Colonic mucosa (tissue), 4 donors: Measurements from ENCODE around the gene COX7C. TPM values are rescaled to one million over a fixed set of nuclear protein-coding genes. Genes with fewer than 3 reads are reported as not detected.
"Not testable (repeated sequence)": the region's sequence is repeated elsewhere in the genome, so short reads cannot be mapped to it uniquely, and the experiment has no call there.

Experiments used
- DNase-seq: peaks from one replicate; pipeline ENCODE4 v3.0.0-alpha.2; 2020
- H3K27ac ChIP-seq: fragments of 200-600 bp; one replicate; pipeline ENCODE4 v1.8.0; 2021
- H3K27me3 ChIP-seq: fragments of 200-600 bp; one replicate; pipeline ENCODE4 v1.8.0; 2021
- H3K36me3 ChIP-seq: fragments of 200-600 bp; one replicate; pipeline ENCODE4 v1.8.0; 2021
- H3K4me1 ChIP-seq: fragments of 200-600 bp; one replicate; pipeline ENCODE4 v1.8.0; 2021; ENCODE audit warnings: mild to moderate bottlenecking
- H3K4me3 ChIP-seq: fragments of 200-600 bp; one replicate; pipeline ENCODE4 v1.8.0; 2021
- H3K9ac ChIP-seq, 2 donors: one replicate each; pipeline ENCODE4 v1.7.0; 2013; ENCODE audit warnings: control low read depth in 2 of 2, low read depth in 2 of 2, low read length in 2 of 2
- H3K9me3 ChIP-seq: fragments of 200-600 bp; one replicate; pipeline ENCODE4 v1.8.0; 2021
- CTCF ChIP-seq: fragments of 200-600 bp; IDR thresholded peaks from one replicate; pipeline ENCODE4 v1.8.0; 2022; ENCODE audit warnings: antibody characterized with exemption, mild to moderate bottlenecking
- intact Hi-C: fragments of 100-400 bp; cut with DNase I; formaldehyde crosslinking; loops from one replicate; pipeline ENCODE4 v1.14.1; 2022
- total RNA-seq, 2 donors: library from RNA; stranded (reverse); fragmentation: NEBNext Ultra II Directional in 1 of 2; extraction: Animal tissue kit (Norgen Biotek cat#: 25700) in 1 of 2; gene quantifications; one replicate each; pipeline ENCODE4 v1.2.1, GENCODE V29; 2021
- donor health status: healthy.
- donor health status: DM: no; HTN: no; CAD: no.
- donor health status: DM: no; HTN: no; CAD: no.

COX7C gene
- total RNA-seq: 100 to 1,000 TPM; 789 to 954 TPM

GRCh38 chr5:86617756-86618576 lies at the start of gene COX7C:
COX7C (plus strand) TSS chr5:86617941; CDS start chr5:86618056, 115 bp downstream.
- Histone ChIP-seq H3K9me3 (no peaks in the 10 kb centered on the region), H3K36me3 (no peaks in the 10 kb centered on the region), H3K27ac (peak within 1 kb of the TSS; percentile 89), H3K4me3 (peak within 1 kb of the TSS; percentile 89), H3K4me1 (no peaks in the 10 kb centered on the region), H3K9ac (peak within 1 kb of the TSS; percentile 82 to 98), H3K27me3 (no peaks in the 10 kb centered on the region)
- DNase-seq: peak; percentile 96
- no peak for TF ChIP-seq CTCF
- intact Hi-C loops: no loop called here

- DNase-seq, intact Hi-C loops: not testable (repeated sequence)
Observed at GRCh38 chr5:86569522-86570426, 48.0 kb upstream of the COX7C start.

GRCh38 chr5:86570427-86571083 lies 47.2 kb upstream of the COX7C start:
- H3K4me3 ChIP-seq: no peak overlapping the region
- H3K36me3 ChIP-seq: no peaks in the 10 kb centered on the region
- intact Hi-C loops: no loop called here
- no peaks in the 10 kb centered on the region for H3K27me3 ChIP-seq
- DNase-seq: no peak
- H3K9me3 ChIP-seq: no peaks in the 10 kb centered on the region
- H3K4me1 ChIP-seq: no peaks in the 10 kb centered on the region
- no peak for TF ChIP-seq CTCF
- H3K9ac ChIP-seq: no peak overlapping the region
- no peak overlapping the region for H3K27ac ChIP-seq

More at GRCh38 chr5:86569522-86570426, 48.0 kb upstream of the COX7C start:
- not testable (repeated sequence) for H3K36me3 ChIP-seq, H3K9ac ChIP-seq, H3K4me3 ChIP-seq, H3K27me3 ChIP-seq, H3K4me1 ChIP-seq, H3K27ac ChIP-seq, H3K9me3 ChIP-seq

- H3K4me3 ChIP-seq, H3K27me3 ChIP-seq, H3K27ac ChIP-seq, intact Hi-C loops, H3K36me3 ChIP-seq, H3K9ac ChIP-seq, H3K9me3 ChIP-seq, H3K4me1 ChIP-seq, DNase-seq: not testable (repeated sequence)
Observed at GRCh38 chr5:86571109-86571508, 46.6 kb upstream of the COX7C start.

- Histone ChIP-seq H3K9me3 (no peaks in the 10 kb centered on the region), H3K4me1 (no peaks in the 10 kb centered on the region), H3K4me3 (no peak overlapping the region), H3K9ac (no peak overlapping the region), H3K27me3 (no peaks in the 10 kb centered on the region), H3K36me3 (no peaks in the 10 kb centered on the region), H3K27ac (no peak overlapping the region)
- DNase-seq: no peak
- intact Hi-C loops: no loop called here
- no peak for TF ChIP-seq CTCF
Observed at GRCh38 chr5:86572825-86573517, 44.8 kb upstream of the COX7C start.

GRCh38 chr5:86579502-86579901 lies 38.2 kb upstream of the COX7C start:
- intact Hi-C loops: no loop called here
- H3K4me1 ChIP-seq: no peaks in the 10 kb centered on the region
- H3K36me3 ChIP-seq: no peaks in the 10 kb centered on the region
- DNase-seq: no peak
- H3K9ac ChIP-seq: no peak overlapping the region
- no peak overlapping the region for H3K27ac ChIP-seq
- H3K9me3 ChIP-seq: no peaks in the 10 kb centered on the region
- H3K27me3 ChIP-seq: no peaks in the 10 kb centered on the region
- no peak overlapping the region for H3K4me3 ChIP-seq
- TF ChIP-seq CTCF: no peak
